GM11168 (cell line): ENCODE measurements around the gene SERPINA1.

Experiments used
- in situ Hi-C: fragments of 300-500 bp; cut with MboI; formaldehyde crosslinking; loops from one replicate; pipeline ENCODE4 v1.12.0; 2022; ENCODE audit warnings: low sequenced_read_pairs; ENCODE audit not compliant: unreplicated experiment

Gene SERPINA1

GRCh38 chr14:94330857-94331256 is 57.5 kb downstream of the SERPINA1 start:
- in situ Hi-C loops = no loop called here

- in situ Hi-C loops = no loop called here
Observed at GRCh38 chr14:94330432-94330831, 58.0 kb downstream of the SERPINA1 start.

- in situ Hi-C loops = no loop called here
Observed at GRCh38 chr14:94329857-94330256, 58.5 kb downstream of the SERPINA1 start.

GRCh38 chr14:94328196-94328595 is 60.2 kb downstream of the SERPINA1 start:
- in situ Hi-C loops = no loop called here
